HG02973 (cell line): ENCODE measurements around the gene PHETA1.

Experiments used
- ATAC-seq: cut with Tn5 transposase; IDR thresholded peaks from one replicate; pipeline ENCODE4 v1.9.1; 2021; ENCODE audit warnings: moderate library complexity; ENCODE audit not compliant: unreplicated experiment

The PHETA1 gene

GRCh38 chr12:111368788-111369495 lies at the start of gene PHETA1:
Gene PHETA1, minus strand, starts transcription at chr12:111369095. Its CDS starts 5,668 bp downstream, at chr12:111363427.
- peak; percentile 78 for ATAC-seq

GRCh38 chr12:111418594-111418880 lies 49.6 kb upstream of the PHETA1 start:
- no peak for ATAC-seq

GRCh38 chr12:111417784-111418593 lies 49.1 kb upstream of the PHETA1 start:
- no peak for ATAC-seq

GRCh38 chr12:111417290-111417689 lies 48.4 kb upstream of the PHETA1 start:
- ATAC-seq, result no peak

- ATAC-seq, result no peak
Observed at GRCh38 chr12:111414711-111415252, 45.9 kb upstream of the PHETA1 start.

- ATAC-seq, result no peak
Observed at GRCh38 chr12:111413442-111414086, 44.7 kb upstream of the PHETA1 start.

GRCh38 chr12:111412830-111413441 lies 44.0 kb upstream of the PHETA1 start:
- no peak for ATAC-seq

GRCh38 chr12:111412007-111412829 lies 43.3 kb upstream of the PHETA1 start:
- no peak for ATAC-seq

- no peak for ATAC-seq
Observed at GRCh38 chr12:111411185-111411764, 42.4 kb upstream of the PHETA1 start.

GRCh38 chr12:111410431-111411184 lies 41.7 kb upstream of the PHETA1 start:
- no peak for ATAC-seq

- ATAC-seq, result no peak
Observed at GRCh38 chr12:111409780-111410430, 41.0 kb upstream of the PHETA1 start.

GRCh38 chr12:111409403-111409779 lies 40.5 kb upstream of the PHETA1 start:
- ATAC-seq, result no peak

GRCh38 chr12:111408686-111409402 lies 39.9 kb upstream of the PHETA1 start:
- ATAC-seq, result no peak

GRCh38 chr12:111408116-111408440 lies 39.2 kb upstream of the PHETA1 start:
- ATAC-seq, result no peak

GRCh38 chr12:111407377-111408115 lies 38.7 kb upstream of the PHETA1 start:
- no peak for ATAC-seq

- ATAC-seq, result no peak
Observed at GRCh38 chr12:111406474-111407376, 37.8 kb upstream of the PHETA1 start.
